CD14-positive monocyte (primary cell): ENCODE data around the gene LDLRAD4. TPM values are rescaled to one million over a fixed set of nuclear protein-coding genes. Genes with fewer than 3 reads are reported as not detected.

Experiments
- DNase-seq, 3 donors: peaks; one replicate each; pipeline ENCODE4 v3.0.0-alpha.2; 2011 to 2022
- H2AFZ ChIP-seq: 2 replicates; pipeline ENCODE4 v1.6.0; 2012; ENCODE audit warnings: mild to moderate bottlenecking, low read depth, low read length, inconsistent platforms; ENCODE audit not compliant: insufficient read depth, poor library complexity, severe bottlenecking
- H3K27ac ChIP-seq, 2 donors: 1 replicate in 1 of 2; 2 replicates in 1 of 2; pipeline ENCODE4 v1.5.1; 2012 to 2013; ENCODE audit warnings: low read length in 2 of 2, control low read depth in 1 of 2, inconsistent platforms in 1 of 2, low read depth in 1 of 2, mild to moderate bottlenecking in 1 of 2
- H3K27me3 ChIP-seq, 2 donors: one replicate each; pipeline versions ENCODE4 v1.6.0 to v1.6.1; 2011 to 2013; ENCODE audit warnings: low read length in 2 of 2; ENCODE audit not compliant: control insufficient read depth in 2 of 2, insufficient read depth in 2 of 2
- H3K36me3 ChIP-seq, 2 donors: replicated peaks in 1 of 2; 1 replicate in 1 of 2; 2 replicates in 1 of 2; pipeline versions ENCODE4 v1.5.1 to v1.6.1; 2012 to 2013; ENCODE audit warnings: low read length in 2 of 2, control low read depth in 1 of 2, inconsistent platforms in 1 of 2, mild to moderate bottlenecking in 1 of 2; ENCODE audit not compliant: insufficient read depth in 2 of 2, control insufficient read depth in 1 of 2
- H3K4me1 ChIP-seq, 2 donors: 1 replicate in 1 of 2; 2 replicates in 1 of 2; pipeline versions ENCODE4 v1.5.1 to v1.6.1; 2012 to 2013; ENCODE audit warnings: low read length in 2 of 2, control low read depth in 1 of 2, inconsistent platforms in 1 of 2, mild to moderate bottlenecking in 1 of 2, moderate library complexity in 1 of 2; ENCODE audit not compliant: insufficient read depth in 2 of 2, control insufficient read depth in 1 of 2
- H3K4me2 ChIP-seq: replicated peaks from 2 replicates; pipeline ENCODE3; 2012; ENCODE audit warnings: low read length, moderate library complexity, mild to moderate bottlenecking; ENCODE audit not compliant: poor library complexity, severe bottlenecking; ENCODE audit errors: extremely low read depth
- H3K4me3 ChIP-seq, 3 experiments: fragments of 200-600 bp in 1 of 3; sonication (generic) in 1 of 3; replicated peaks in 1 of 3; 1 replicate in 2 of 3; 2 replicates in 1 of 3; pipeline ENCODE4 v1.5.1; 2011 to 2013; ENCODE audit warnings: low read length in 3 of 3, mild to moderate bottlenecking in 3 of 3, control low read depth in 2 of 3, low read depth in 2 of 3, inconsistent platforms in 1 of 3, moderate library complexity in 1 of 3
- H3K79me2 ChIP-seq: 2 replicates; pipeline ENCODE4 v1.6.0; 2012; ENCODE audit warnings: mild to moderate bottlenecking, control low read depth, inconsistent platforms, low read length, moderate library complexity; ENCODE audit not compliant: insufficient read depth
- H3K9ac ChIP-seq: 2 replicates; pipeline ENCODE4 v1.6.0; 2017; ENCODE audit warnings: low read length, mild to moderate bottlenecking; ENCODE audit not compliant: insufficient read depth, poor library complexity, severe bottlenecking
- H3K9me3 ChIP-seq, 2 donors: replicated peaks in 1 of 2; 1 replicate in 1 of 2; 2 replicates in 1 of 2; pipeline versions ENCODE4 v1.5.1 to v1.6.1; 2012 to 2013; ENCODE audit warnings: low read length in 2 of 2, control low read depth in 1 of 2; ENCODE audit not compliant: control insufficient read depth in 1 of 2, insufficient read depth in 1 of 2
- H4K20me1 ChIP-seq: 2 replicates; pipeline ENCODE4 v1.6.0; 2012; ENCODE audit warnings: mild to moderate bottlenecking, low read length, control low read depth, moderate library complexity; ENCODE audit not compliant: insufficient read depth
- H3K27ac Mint-ChIP-seq, 7 donors: one replicate each; pipeline ENCODE4 v1.8.0; 2020; ENCODE audit warnings: mild to moderate bottlenecking in 7 of 7, mixed read lengths in 7 of 7, moderate library complexity in 6 of 7, inconsistent platforms in 2 of 7
- H3K27me3 Mint-ChIP-seq, 3 donors: one replicate each; pipeline ENCODE4 v1.8.0; 2021 to 2022; ENCODE audit warnings: low read depth in 3 of 3, mild to moderate bottlenecking in 3 of 3, mixed read lengths in 3 of 3, moderate library complexity in 3 of 3, inconsistent platforms in 1 of 3
- H3K36me3 Mint-ChIP-seq, 2 donors: one replicate each; pipeline ENCODE4 v1.8.0; 2020; ENCODE audit warnings: mixed read lengths in 2 of 2, inconsistent platforms in 1 of 2, mild to moderate bottlenecking in 1 of 2
- H3K4me1 Mint-ChIP-seq: one replicate; pipeline ENCODE4 v1.8.0; 2020; ENCODE audit warnings: mild to moderate bottlenecking, mixed read lengths
- H3K4me3 Mint-ChIP-seq, 2 donors: one replicate each; pipeline ENCODE4 v1.8.0; 2020; ENCODE audit warnings: mild to moderate bottlenecking in 2 of 2, mixed read lengths in 2 of 2, moderate library complexity in 1 of 2
- H3K9me3 Mint-ChIP-seq, 7 donors: one replicate each; pipeline ENCODE4 v1.8.0; 2020 to 2022; ENCODE audit warnings: mixed read lengths in 7 of 7, mild to moderate bottlenecking in 6 of 7, moderate library complexity in 6 of 7, inconsistent platforms in 2 of 7
- WGBS: methylation state at CpG from one replicate; pipeline ENCODE4 v1.1.5; 2013; ENCODE audit warnings: missing lambda C conversion rate; ENCODE audit not compliant: insufficient coverage; 5-methylcytosine and 5-hydroxymethylcytosine counted together
- intact Hi-C, 2 donors: fragments of 100-400 bp; cut with micrococcal nuclease; formaldehyde crosslinking; loops; one replicate each; pipeline versions ENCODE4 v1.15.0 to v1.15.1; 2023
- polyA plus RNA-seq, 3 donors: library from polyadenylated mRNA; depleted of rRNA in 1 of 3; unstranded in 2 of 3; stranded (reverse) in 1 of 3; fragments of 300-500 nt in 2 of 3; fragments of >200 nt in 1 of 3; fragmentation: Illumina TruSeq in 2 of 3; gene quantifications; 1 replicate in 2 of 3; 2 replicates in 1 of 3; pipeline ENCODE4 v1.2.3, GENCODE V29; 2012 to 2021
- TF ChIP-seq, protein P1 (sequence below): fragments of 200-600 bp; IDR thresholded peaks from one replicate; pipeline ENCODE4 v1.8.0; 2022; ENCODE audit warnings: antibody characterized with exemption, mild to moderate bottlenecking

LDLRAD4 gene
- polyA plus RNA-seq, 3 donors: 13.5 to 15.4 (median 13.8) TPM

DNA sequence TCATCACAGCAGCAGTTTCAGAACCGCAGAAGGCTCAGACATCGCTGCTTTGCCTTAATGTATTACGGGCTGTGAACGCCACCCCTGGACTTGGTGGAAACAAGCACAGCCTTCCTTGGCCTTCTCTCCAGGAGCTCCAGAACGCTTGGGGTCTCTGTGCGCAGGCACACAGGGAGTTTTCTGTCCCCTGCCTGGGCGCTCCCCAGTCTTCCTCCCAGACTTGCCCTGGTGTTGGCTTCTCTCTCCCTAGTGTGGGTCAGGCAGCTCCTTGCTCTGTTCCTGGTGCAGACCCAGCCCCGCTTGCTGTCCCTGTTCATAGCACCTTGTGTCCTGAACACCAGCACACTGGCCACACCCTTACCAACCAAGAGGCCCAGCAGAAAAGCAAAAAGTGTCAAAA is 404.2 kb downstream of the LDLRAD4 start:
- no peak overlapping the region for H3K9ac ChIP-seq
- no peak overlapping the region for H3K4me3 ChIP-seq
- intact Hi-C loops: loop anchor here (5.0 to 10.0 kb wide), 3 partner anchors 65 to 408 kb away; partner anchors contain the start of gene LDLRAD4 (in 1 of the 2)
- no peaks in the 10 kb centered on the region for H3K36me3 ChIP-seq
- H3K79me2 ChIP-seq: no peaks in the 10 kb centered on the region
- TF ChIP-seq, protein P1, sequence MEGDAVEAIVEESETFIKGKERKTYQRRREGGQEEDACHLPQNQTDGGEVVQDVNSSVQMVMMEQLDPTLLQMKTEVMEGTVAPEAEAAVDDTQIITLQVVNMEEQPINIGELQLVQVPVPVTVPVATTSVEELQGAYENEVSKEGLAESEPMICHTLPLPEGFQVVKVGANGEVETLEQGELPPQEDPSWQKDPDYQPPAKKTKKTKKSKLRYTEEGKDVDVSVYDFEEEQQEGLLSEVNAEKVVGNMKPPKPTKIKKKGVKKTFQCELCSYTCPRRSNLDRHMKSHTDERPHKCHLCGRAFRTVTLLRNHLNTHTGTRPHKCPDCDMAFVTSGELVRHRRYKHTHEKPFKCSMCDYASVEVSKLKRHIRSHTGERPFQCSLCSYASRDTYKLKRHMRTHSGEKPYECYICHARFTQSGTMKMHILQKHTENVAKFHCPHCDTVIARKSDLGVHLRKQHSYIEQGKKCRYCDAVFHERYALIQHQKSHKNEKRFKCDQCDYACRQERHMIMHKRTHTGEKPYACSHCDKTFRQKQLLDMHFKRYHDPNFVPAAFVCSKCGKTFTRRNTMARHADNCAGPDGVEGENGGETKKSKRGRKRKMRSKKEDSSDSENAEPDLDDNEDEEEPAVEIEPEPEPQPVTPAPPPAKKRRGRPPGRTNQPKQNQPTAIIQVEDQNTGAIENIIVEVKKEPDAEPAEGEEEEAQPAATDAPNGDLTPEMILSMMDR: no peak
- no peaks in the 10 kb centered on the region for H3K9me3 ChIP-seq
- no peak overlapping the region for H3K4me2 ChIP-seq
- peaks cover 0 to 3% (median 2%) of the 10 kb centered on the region in 3 donors for H3K27me3 Mint-ChIP-seq
- 96% methylated on average over 8 of the region's 8 CpGs for WGBS
- H3K36me3 Mint-ChIP-seq: peaks cover 20 to 26% of the 10 kb centered on the region in 2 donors
- DNase-seq: no peak
- H3K27ac ChIP-seq: peak overlapping the region; percentile 3 to 60
- no peaks in the 10 kb centered on the region for H4K20me1 ChIP-seq
- peaks cover 14% of the 10 kb centered on the region for H3K4me1 Mint-ChIP-seq
- H3K4me3 Mint-ChIP-seq: no peak overlapping the region
- H3K4me1 ChIP-seq: peaks cover 17 to 19% of the 10 kb centered on the region in 2 donors
- no peak overlapping the region for H2AFZ ChIP-seq
- peak overlapping the region in 6 of 7 donors; percentile 75 to 92 (median 81) for H3K27ac Mint-ChIP-seq
- no peaks in the 10 kb centered on the region for H3K27me3 ChIP-seq
- no peaks in the 10 kb centered on the region for H3K9me3 Mint-ChIP-seq

DNA sequence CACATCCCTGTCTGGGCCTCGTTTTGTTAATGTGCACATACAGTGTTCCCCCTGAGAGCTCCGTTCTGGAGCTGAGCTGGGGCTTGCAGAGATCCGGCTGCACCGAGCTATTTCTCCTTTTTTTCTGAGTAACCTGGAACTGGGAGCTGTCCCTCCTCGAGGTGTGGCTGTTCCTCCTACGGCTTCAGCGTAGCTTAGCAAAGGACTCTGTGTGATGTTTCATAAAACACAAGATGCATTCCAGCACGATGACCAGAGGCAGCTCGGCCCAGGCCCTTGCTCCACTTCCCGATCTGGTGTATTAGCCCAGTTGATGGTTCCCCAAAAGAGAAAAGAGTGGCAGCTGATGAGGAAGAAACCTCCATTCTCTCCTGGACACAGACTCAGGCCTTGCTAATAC is 404.8 kb downstream of the LDLRAD4 start:
- no peak overlapping the region for H3K4me3 Mint-ChIP-seq
- Histone ChIP-seq H3K79me2 (no peaks in the 10 kb centered on the region), H3K27me3 (no peaks in the 10 kb centered on the region), H3K4me1 (peaks cover 17 to 19% of the 10 kb centered on the region in 2 donors), H3K36me3 (no peaks in the 10 kb centered on the region), H3K9ac (no peak overlapping the region), H4K20me1 (no peaks in the 10 kb centered on the region), H3K4me3 (no peak overlapping the region), H3K4me2 (no peak overlapping the region), H3K27ac (peak overlapping the region; percentile 3 to 60), H2AFZ (no peak overlapping the region), H3K9me3 (no peaks in the 10 kb centered on the region)
- H3K4me1 Mint-ChIP-seq: peaks cover 14% of the 10 kb centered on the region
- intact Hi-C loops: loop anchor here (5.0 to 10.0 kb wide), 3 partner anchors 66 to 409 kb away; partner anchors contain the start of gene LDLRAD4 (in 1 of the 2)
- TF ChIP-seq, protein P1: no peak
- peaks cover 0 to 3% (median 2%) of the 10 kb centered on the region in 3 donors for H3K27me3 Mint-ChIP-seq
- no peaks in the 10 kb centered on the region for H3K9me3 Mint-ChIP-seq
- 43% methylated on average over 7 of the region's 10 CpGs for WGBS
- H3K27ac Mint-ChIP-seq: peak overlapping the region; percentile 75 to 92 (median 81)
- peaks cover 20 to 26% of the 10 kb centered on the region in 2 donors for H3K36me3 Mint-ChIP-seq
- DNase-seq: peak; percentile 53 to 69 (median 64)
